ENCODE measurements around the gene HEXIM1. TPM values are rescaled to one million over a fixed set of nuclear protein-coding genes. Genes with fewer than 3 reads are reported as not detected.

The HEXIM1 gene
- total RNA-seq, 4 donors from 2014 or later: 20.9 to 32.7 (median 25.0) TPM

- intact Hi-C loops (cut with DNase I; ENCODE audit: low total_unique reads): no loop called here
- WGBS, 2 donors: 84 to 88% methylated on average over 11 of the region's 11 CpGs
- no peak for DNase-seq (ENCODE audit: low spot score in 2 of 2)
- H3K4me3 ChIP-seq (ENCODE audit: low read depth, poor library complexity, severe bottlenecking): no peak overlapping the region
- TF ChIP-seq POLR2A (IDR thresholded peaks at IDR 0.05): no peak
- TF ChIP-seq CTCF (IDR thresholded peaks at IDR 0.05): no peak
These were observed 32.4 kb upstream of the HEXIM1 start for GRCh38 chr17:45115871-45116270.

- TF ChIP-seq CTCF (IDR thresholded peaks at IDR 0.05): no peak
- TF ChIP-seq POLR2A (IDR thresholded peaks at IDR 0.05): no peak
- WGBS, 2 donors: 81 to 91% methylated on average over 8 to 9 of the region's 10 CpGs
- no peak overlapping the region for H3K4me3 ChIP-seq (ENCODE audit: low read depth, poor library complexity, severe bottlenecking)
- intact Hi-C loops (cut with DNase I; ENCODE audit: low total_unique reads): no loop called here
- no peak for DNase-seq (ENCODE audit: low spot score in 2 of 2)
These were observed 31.8 kb upstream of the HEXIM1 start for GRCh38 chr17:45116434-45117016.

GRCh38 chr17:45117334-45117733 lies 30.9 kb upstream of the HEXIM1 start:
- H3K4me3 ChIP-seq (ENCODE audit: low read depth, poor library complexity, severe bottlenecking): no peak overlapping the region
- TF ChIP-seq POLR2A (IDR thresholded peaks at IDR 0.05) (no peak), CTCF (IDR thresholded peaks at IDR 0.05) (no peak)
- 92 to 98% methylated on average over 4 of the region's 4 CpGs for WGBS, 2 donors
- no peak for DNase-seq (ENCODE audit: low spot score in 2 of 2)
- intact Hi-C loops (cut with DNase I; ENCODE audit: low total_unique reads): no loop called here

DNA sequence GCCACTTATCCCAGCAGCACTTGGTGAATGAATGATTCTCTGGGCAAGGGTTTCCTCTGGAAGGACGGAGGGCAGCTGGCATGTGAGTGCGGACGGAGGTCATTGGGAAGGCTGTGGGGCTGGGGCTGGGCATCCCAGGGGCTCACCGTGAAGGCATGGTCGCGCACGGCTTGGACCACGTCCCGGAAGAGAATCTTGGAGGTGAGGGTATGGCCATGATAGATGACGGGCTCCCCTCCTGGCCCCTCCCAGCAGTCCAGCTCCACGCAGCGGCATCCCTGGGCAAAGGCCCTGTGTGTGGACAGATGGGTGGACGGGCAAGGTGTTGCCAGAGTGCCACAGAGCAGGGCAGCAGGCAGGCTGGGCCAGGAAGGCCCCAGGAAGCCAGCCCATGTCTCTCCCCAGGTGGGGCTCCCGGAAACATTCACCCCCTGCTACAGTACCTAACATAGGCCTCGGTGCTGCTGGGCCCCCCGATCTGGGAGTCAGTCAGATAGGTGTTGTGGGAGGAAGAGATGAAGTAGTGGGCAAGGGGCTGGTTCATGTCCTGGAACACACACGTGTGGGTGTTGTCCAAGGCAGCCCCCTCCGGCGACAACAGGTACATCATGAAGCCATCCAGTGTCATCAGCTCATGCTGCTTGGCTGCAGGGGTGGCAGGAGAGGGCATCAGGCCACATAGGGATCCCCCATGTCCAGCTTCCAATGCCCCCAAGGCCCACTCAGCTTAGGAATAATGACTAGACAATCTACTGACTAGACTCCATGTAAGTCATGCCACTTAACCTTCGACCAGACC lies 30.2 kb upstream of the HEXIM1 start:
- no peak for DNase-seq (ENCODE audit: low spot score in 2 of 2)
- H3K4me3 ChIP-seq (ENCODE audit: low read depth, poor library complexity, severe bottlenecking): no peak overlapping the region
- no peak for TF ChIP-seq CTCF (IDR thresholded peaks at IDR 0.05)
- TF ChIP-seq POLR2A (IDR thresholded peaks at IDR 0.05): no peak
- 92 to 94% methylated on average over 19 to 20 of the region's 20 CpGs for WGBS, 2 donors
- intact Hi-C loops (cut with DNase I; ENCODE audit: low total_unique reads): no loop called here

GRCh38 chr17:45118691-45119090 lies 29.6 kb upstream of the HEXIM1 start:
- no peak overlapping the region for H3K4me3 ChIP-seq (ENCODE audit: low read depth, poor library complexity, severe bottlenecking)
- 89 to 93% methylated on average over 23 of the region's 23 CpGs for WGBS, 2 donors
- TF ChIP-seq CTCF (IDR thresholded peaks at IDR 0.05) (no peak), POLR2A (IDR thresholded peaks at IDR 0.05) (no peak)
- intact Hi-C loops (cut with DNase I; ENCODE audit: low total_unique reads): no loop called here
- DNase-seq (ENCODE audit: low spot score in 2 of 2): no peak

Measured in lower leg skin (tissue), 4 donors.